Measurements from ENCODE around the gene LYRM2. TPM values are rescaled to one million over a fixed set of nuclear protein-coding genes. Genes with fewer than 3 reads are reported as not detected.

LYRM2 gene
- total RNA-seq, 1 donor from 2014 or later, result 32.9 TPM

GRCh38 chr6:89602166-89602565 is 36.4 kb downstream of the LYRM2 start:
- no peaks in the 10 kb centered on the region for H3K27me3 Mint-ChIP-seq
- peaks cover 3% of the 10 kb centered on the region for H3K9me3 Mint-ChIP-seq
- no peak overlapping the region for H3K27ac Mint-ChIP-seq
- DNase-seq (ENCODE audit: extremely low spot score, unreplicated experiment), result no peak
- no peak overlapping the region for H3K4me3 Mint-ChIP-seq
- TF ChIP-seq CTCF (conservative IDR thresholded peaks at IDR 0.05), result no peak
- H3K36me3 Mint-ChIP-seq, result peaks cover 16% of the 10 kb centered on the region
- peaks cover 12% of the 10 kb centered on the region for H3K4me1 Mint-ChIP-seq (ENCODE audit: unreplicated experiment)

- no peak for TF ChIP-seq CTCF (conservative IDR thresholded peaks at IDR 0.05)
- Mint-ChIP-seq H3K4me1 (ENCODE audit: unreplicated experiment) (peaks cover 10% of the 10 kb centered on the region), H3K27me3 (no peaks in the 10 kb centered on the region), H3K27ac (peak overlapping the region; percentile 31), H3K36me3 (peaks cover 19% of the 10 kb centered on the region), H3K4me3 (no peak overlapping the region), H3K9me3 (peaks cover 3% of the 10 kb centered on the region)
- DNase-seq (ENCODE audit: extremely low spot score, unreplicated experiment), result no peak
Measured at GRCh38 chr6:89599727-89600126, 38.8 kb downstream of the LYRM2 start.

GRCh38 chr6:89597988-89598387 is 40.6 kb downstream of the LYRM2 start:
- DNase-seq (ENCODE audit: extremely low spot score, unreplicated experiment), result no peak
- Mint-ChIP-seq H3K36me3 (peaks cover 19% of the 10 kb centered on the region), H3K27ac (no peak overlapping the region), H3K4me3 (no peak overlapping the region), H3K9me3 (peaks cover 3% of the 10 kb centered on the region), H3K4me1 (ENCODE audit: unreplicated experiment) (peaks cover 7% of the 10 kb centered on the region), H3K27me3 (no peaks in the 10 kb centered on the region)
- TF ChIP-seq CTCF (conservative IDR thresholded peaks at IDR 0.05), result peak; percentile 45

- no peak for DNase-seq (ENCODE audit: extremely low spot score, unreplicated experiment)
- H3K27me3 Mint-ChIP-seq, result no peaks in the 10 kb centered on the region
- peaks cover 19% of the 10 kb centered on the region for H3K36me3 Mint-ChIP-seq
- no peak for TF ChIP-seq CTCF (conservative IDR thresholded peaks at IDR 0.05)
- H3K4me3 Mint-ChIP-seq, result no peak overlapping the region
- H3K4me1 Mint-ChIP-seq (ENCODE audit: unreplicated experiment), result peaks cover 7% of the 10 kb centered on the region
- H3K9me3 Mint-ChIP-seq, result peaks cover 3% of the 10 kb centered on the region
- no peak overlapping the region for H3K27ac Mint-ChIP-seq
Measured at GRCh38 chr6:89597372-89597771, 41.2 kb downstream of the LYRM2 start.

GRCh38 chr6:89596484-89596883 is 42.1 kb downstream of the LYRM2 start:
- H3K36me3 Mint-ChIP-seq, result peaks cover 19% of the 10 kb centered on the region
- TF ChIP-seq CTCF (conservative IDR thresholded peaks at IDR 0.05), result no peak
- DNase-seq (ENCODE audit: extremely low spot score, unreplicated experiment), result no peak
- H3K27me3 Mint-ChIP-seq, result no peaks in the 10 kb centered on the region
- no peak overlapping the region for H3K4me3 Mint-ChIP-seq
- peaks cover 3% of the 10 kb centered on the region for H3K9me3 Mint-ChIP-seq
- H3K27ac Mint-ChIP-seq, result no peak overlapping the region
- peaks cover 7% of the 10 kb centered on the region for H3K4me1 Mint-ChIP-seq (ENCODE audit: unreplicated experiment)

- TF ChIP-seq CTCF (conservative IDR thresholded peaks at IDR 0.05), result no peak
- no peak overlapping the region for H3K27ac Mint-ChIP-seq
- DNase-seq (ENCODE audit: extremely low spot score, unreplicated experiment), result no peak
- no peaks in the 10 kb centered on the region for H3K27me3 Mint-ChIP-seq
- H3K9me3 Mint-ChIP-seq, result peaks cover 3% of the 10 kb centered on the region
- H3K4me3 Mint-ChIP-seq, result no peak overlapping the region
- H3K4me1 Mint-ChIP-seq (ENCODE audit: unreplicated experiment), result peaks cover 7% of the 10 kb centered on the region
- H3K36me3 Mint-ChIP-seq, result peaks cover 19% of the 10 kb centered on the region
Measured at GRCh38 chr6:89596056-89596455, 42.5 kb downstream of the LYRM2 start.
